K562 (cell line): Measurements from ENCODE around the gene NCOA1. TPM values are rescaled to one million over a fixed set of nuclear protein-coding genes. Genes with fewer than 3 reads are reported as not detected.
A peak's percentile ranks its signal among the peaks of the same experiment; 100 is the strongest.

ENCODE experiments used
- CEBPB ChIP-seq: fragments of 450-650 bp; IDR thresholded peaks from 2 replicates; pipeline ENCODE4 v1.6.1; 2016; ENCODE audit warnings: missing genetic modification characterization, missing compliant biosample characterization
- HSF4 ChIP-seq: fragments of 250-450 bp; sonication (Bioruptor Pico); IDR thresholded peaks from 2 replicates; pipeline ENCODE4 v2.1.2; 2022; ENCODE audit warnings: mild to moderate bottlenecking, moderate library complexity, borderline replicate concordance
- LCOR ChIP-seq: sonication (generic); formaldehyde crosslinking; IDR thresholded peaks from 2 replicates; pipeline ENCODE4 v1.8.0; 2022; ENCODE audit warnings: mild to moderate bottlenecking, missing genetic modification reagents
- PCBP2 ChIP-seq: fragments of 200-400 bp; formaldehyde crosslinking; IDR thresholded peaks from 2 replicates; pipeline ENCODE4 v1.6.1; 2018; ENCODE audit warnings: low read length, low read depth, mild to moderate bottlenecking, moderate library complexity; ENCODE audit not compliant: poor library complexity, severe bottlenecking
- RHOXF2B ChIP-seq: fragments of 250-450 bp; sonication (Bioruptor Pico); conservative IDR thresholded peaks from 2 replicates; pipeline ENCODE4 v1.5.1; 2021
- SMARCE1 ChIP-seq: fragments of 450-650 bp; IDR thresholded peaks from 2 replicates; pipeline ENCODE4 v1.7.1; 2016; ENCODE audit warnings: mild to moderate bottlenecking
- ZBTB17 ChIP-seq: fragments of 450-650 bp; formaldehyde crosslinking; IDR thresholded peaks from 2 replicates; pipeline ENCODE4 v1.4.0; 2020; ENCODE audit warnings: mild to moderate bottlenecking
- ZNF274 ChIP-seq: IDR thresholded peaks from 2 replicates; pipeline ENCODE4 v1.6.1; 2011; ENCODE audit warnings: low read depth, mild to moderate bottlenecking, low read length, moderate library complexity, borderline replicate concordance
- ZNF551 ChIP-seq: fragments of 250-450 bp; sonication (Bioruptor Pico); IDR thresholded peaks from 2 replicates; pipeline ENCODE4 v1.5.0; 2021; ENCODE audit warnings: mild to moderate bottlenecking, moderate library complexity
- polyA plus RNA-seq, 8 experiments: library from polyadenylated mRNA; depleted of rRNA in 4 of 8; stranded (reverse) in 5 of 8; unstranded in 3 of 8; fragments of >200 nt; fragmentation: Nextera tagmentation in 2 of 8; fragmentation: Illumina TruSeq in 1 of 8; extraction: Ambion mirVana in 2 of 8; extraction: Trizol in 1 of 8; gene quantifications; 2 replicates each; pipeline versions ENCODE4 v1.2.1 to v1.2.3, GENCODE V29; 2011 to 2014; ENCODE audit warnings: inconsistent platforms in 1 of 8, missing spikeins in 1 of 8
- total RNA-seq, 7 experiments: library from RNA; depleted of rRNA in 6 of 7; stranded (reverse); fragments of >200 nt in 6 of 7; fragmentation: Illumina TruSeq in 2 of 7; extraction: Trizol in 2 of 7; gene quantifications; 2 replicates each; pipeline versions ENCODE4 v1.2.1 to v1.2.3, GENCODE V29; 2011 to 2021; ENCODE audit warnings: low replicate concordance in 1 of 7
- TF ChIP-seq, protein P1 (sequence below): IDR thresholded peaks from 2 replicates; pipeline ENCODE4 v1.6.1; 2016; ENCODE audit warnings: missing genetic modification characterization, missing compliant biosample characterization
- TF ChIP-seq, protein P2 (sequence below): sonication (generic); formaldehyde crosslinking; IDR thresholded peaks from 2 replicates; pipeline ENCODE4 v1.9.0; 2022; ENCODE audit warnings: mild to moderate bottlenecking, missing genetic modification reagents
- TF ChIP-seq, protein P3 (sequence below): fragments of 450-650 bp; IDR thresholded peaks from one replicate; pipeline ENCODE4 v1.6.1; 2018; ENCODE audit warnings: mild to moderate bottlenecking, moderate library complexity; ENCODE audit not compliant: partially characterized antibody
- TF ChIP-seq, protein P4 (sequence below): fragments of 450-650 bp; IDR thresholded peaks from 2 replicates; pipeline ENCODE4 v1.7.1; 2018; ENCODE audit warnings: mild to moderate bottlenecking, low read depth; ENCODE audit not compliant: partially characterized antibody
- TF ChIP-seq, protein P5 (sequence below): fragments of 450-650 bp; IDR thresholded peaks from 2 replicates; pipeline ENCODE4 v1.6.1; 2016; ENCODE audit warnings: low read depth

The NCOA1 gene
- total and polyA plus RNA-seq, 9 of the 15 experiments (the other 6 are each of a cell fraction or from before 2014, with no cell fraction given) = 4.9 to 25.7 (median 17.0) TPM

DNA sequence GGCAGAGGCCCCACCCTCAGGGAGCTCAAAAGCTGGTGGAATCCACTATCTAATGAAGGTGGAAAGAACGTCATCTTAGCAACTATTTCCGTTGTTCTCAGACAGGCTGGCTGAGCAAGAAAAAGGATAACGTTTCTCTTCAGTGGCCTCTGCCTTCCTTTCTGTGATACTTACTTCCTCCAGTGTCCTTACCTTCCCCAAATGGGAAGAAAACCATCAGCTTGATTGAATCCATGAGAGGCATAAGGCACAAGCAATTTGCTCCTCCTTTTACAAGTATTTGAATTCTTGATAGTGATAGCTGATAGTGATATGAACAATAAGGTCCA, 8.1 kb upstream of the NCOA1 start (continued):
- TF ChIP-seq, protein P1, sequence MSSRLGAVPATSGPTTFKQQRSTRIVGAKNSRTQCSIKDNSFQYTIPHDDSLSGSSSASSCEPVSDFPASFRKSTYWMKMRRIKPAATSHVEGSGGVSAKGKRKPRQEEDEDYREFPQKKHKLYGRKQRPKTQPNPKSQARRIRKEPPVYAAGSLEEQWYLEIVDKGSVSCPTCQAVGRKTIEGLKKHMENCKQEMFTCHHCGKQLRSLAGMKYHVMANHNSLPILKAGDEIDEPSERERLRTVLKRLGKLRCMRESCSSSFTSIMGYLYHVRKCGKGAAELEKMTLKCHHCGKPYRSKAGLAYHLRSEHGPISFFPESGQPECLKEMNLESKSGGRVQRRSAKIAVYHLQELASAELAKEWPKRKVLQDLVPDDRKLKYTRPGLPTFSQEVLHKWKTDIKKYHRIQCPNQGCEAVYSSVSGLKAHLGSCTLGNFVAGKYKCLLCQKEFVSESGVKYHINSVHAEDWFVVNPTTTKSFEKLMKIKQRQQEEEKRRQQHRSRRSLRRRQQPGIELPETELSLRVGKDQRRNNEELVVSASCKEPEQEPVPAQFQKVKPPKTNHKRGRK (tag) = no peak
- no peak for TF ChIP-seq ZNF551 (CRISPR knock-in tag)
- no peak for TF ChIP-seq ZNF274
- TF ChIP-seq, protein P2, sequence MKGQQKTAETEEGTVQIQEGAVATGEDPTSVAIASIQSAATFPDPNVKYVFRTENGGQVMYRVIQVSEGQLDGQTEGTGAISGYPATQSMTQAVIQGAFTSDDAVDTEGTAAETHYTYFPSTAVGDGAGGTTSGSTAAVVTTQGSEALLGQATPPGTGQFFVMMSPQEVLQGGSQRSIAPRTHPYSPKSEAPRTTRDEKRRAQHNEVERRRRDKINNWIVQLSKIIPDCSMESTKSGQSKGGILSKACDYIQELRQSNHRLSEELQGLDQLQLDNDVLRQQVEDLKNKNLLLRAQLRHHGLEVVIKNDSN (CRISPR knock-in tag) = no peak
- TF ChIP-seq, protein P3, sequence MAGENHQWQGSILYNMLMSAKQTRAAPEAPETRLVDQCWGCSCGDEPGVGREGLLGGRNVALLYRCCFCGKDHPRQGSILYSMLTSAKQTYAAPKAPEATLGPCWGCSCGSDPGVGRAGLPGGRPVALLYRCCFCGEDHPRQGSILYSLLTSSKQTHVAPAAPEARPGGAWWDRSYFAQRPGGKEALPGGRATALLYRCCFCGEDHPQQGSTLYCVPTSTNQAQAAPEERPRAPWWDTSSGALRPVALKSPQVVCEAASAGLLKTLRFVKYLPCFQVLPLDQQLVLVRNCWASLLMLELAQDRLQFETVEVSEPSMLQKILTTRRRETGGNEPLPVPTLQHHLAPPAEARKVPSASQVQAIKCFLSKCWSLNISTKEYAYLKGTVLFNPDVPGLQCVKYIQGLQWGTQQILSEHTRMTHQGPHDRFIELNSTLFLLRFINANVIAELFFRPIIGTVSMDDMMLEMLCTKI = no peak
- no peak; the same call in 1 of the 2 replicates for TF ChIP-seq CEBPB (tag)
- TF ChIP-seq, protein P4, sequence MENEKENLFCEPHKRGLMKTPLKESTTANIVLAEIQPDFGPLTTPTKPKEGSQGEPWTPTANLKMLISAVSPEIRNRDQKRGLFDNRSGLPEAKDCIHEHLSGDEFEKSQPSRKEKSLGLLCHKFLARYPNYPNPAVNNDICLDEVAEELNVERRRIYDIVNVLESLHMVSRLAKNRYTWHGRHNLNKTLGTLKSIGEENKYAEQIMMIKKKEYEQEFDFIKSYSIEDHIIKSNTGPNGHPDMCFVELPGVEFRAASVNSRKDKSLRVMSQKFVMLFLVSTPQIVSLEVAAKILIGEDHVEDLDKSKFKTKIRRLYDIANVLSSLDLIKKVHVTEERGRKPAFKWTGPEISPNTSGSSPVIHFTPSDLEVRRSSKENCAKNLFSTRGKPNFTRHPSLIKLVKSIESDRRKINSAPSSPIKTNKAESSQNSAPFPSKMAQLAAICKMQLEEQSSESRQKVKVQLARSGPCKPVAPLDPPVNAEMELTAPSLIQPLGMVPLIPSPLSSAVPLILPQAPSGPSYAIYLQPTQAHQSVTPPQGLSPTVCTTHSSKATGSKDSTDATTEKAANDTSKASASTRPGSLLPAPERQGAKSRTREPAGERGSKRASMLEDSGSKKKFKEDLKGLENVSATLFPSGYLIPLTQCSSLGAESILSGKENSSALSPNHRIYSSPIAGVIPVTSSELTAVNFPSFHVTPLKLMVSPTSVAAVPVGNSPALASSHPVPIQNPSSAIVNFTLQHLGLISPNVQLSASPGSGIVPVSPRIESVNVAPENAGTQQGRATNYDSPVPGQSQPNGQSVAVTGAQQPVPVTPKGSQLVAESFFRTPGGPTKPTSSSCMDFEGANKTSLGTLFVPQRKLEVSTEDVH = no peak
- no peak for TF ChIP-seq RHOXF2B (CRISPR knock-in tag)
- TF ChIP-seq, protein P5, sequence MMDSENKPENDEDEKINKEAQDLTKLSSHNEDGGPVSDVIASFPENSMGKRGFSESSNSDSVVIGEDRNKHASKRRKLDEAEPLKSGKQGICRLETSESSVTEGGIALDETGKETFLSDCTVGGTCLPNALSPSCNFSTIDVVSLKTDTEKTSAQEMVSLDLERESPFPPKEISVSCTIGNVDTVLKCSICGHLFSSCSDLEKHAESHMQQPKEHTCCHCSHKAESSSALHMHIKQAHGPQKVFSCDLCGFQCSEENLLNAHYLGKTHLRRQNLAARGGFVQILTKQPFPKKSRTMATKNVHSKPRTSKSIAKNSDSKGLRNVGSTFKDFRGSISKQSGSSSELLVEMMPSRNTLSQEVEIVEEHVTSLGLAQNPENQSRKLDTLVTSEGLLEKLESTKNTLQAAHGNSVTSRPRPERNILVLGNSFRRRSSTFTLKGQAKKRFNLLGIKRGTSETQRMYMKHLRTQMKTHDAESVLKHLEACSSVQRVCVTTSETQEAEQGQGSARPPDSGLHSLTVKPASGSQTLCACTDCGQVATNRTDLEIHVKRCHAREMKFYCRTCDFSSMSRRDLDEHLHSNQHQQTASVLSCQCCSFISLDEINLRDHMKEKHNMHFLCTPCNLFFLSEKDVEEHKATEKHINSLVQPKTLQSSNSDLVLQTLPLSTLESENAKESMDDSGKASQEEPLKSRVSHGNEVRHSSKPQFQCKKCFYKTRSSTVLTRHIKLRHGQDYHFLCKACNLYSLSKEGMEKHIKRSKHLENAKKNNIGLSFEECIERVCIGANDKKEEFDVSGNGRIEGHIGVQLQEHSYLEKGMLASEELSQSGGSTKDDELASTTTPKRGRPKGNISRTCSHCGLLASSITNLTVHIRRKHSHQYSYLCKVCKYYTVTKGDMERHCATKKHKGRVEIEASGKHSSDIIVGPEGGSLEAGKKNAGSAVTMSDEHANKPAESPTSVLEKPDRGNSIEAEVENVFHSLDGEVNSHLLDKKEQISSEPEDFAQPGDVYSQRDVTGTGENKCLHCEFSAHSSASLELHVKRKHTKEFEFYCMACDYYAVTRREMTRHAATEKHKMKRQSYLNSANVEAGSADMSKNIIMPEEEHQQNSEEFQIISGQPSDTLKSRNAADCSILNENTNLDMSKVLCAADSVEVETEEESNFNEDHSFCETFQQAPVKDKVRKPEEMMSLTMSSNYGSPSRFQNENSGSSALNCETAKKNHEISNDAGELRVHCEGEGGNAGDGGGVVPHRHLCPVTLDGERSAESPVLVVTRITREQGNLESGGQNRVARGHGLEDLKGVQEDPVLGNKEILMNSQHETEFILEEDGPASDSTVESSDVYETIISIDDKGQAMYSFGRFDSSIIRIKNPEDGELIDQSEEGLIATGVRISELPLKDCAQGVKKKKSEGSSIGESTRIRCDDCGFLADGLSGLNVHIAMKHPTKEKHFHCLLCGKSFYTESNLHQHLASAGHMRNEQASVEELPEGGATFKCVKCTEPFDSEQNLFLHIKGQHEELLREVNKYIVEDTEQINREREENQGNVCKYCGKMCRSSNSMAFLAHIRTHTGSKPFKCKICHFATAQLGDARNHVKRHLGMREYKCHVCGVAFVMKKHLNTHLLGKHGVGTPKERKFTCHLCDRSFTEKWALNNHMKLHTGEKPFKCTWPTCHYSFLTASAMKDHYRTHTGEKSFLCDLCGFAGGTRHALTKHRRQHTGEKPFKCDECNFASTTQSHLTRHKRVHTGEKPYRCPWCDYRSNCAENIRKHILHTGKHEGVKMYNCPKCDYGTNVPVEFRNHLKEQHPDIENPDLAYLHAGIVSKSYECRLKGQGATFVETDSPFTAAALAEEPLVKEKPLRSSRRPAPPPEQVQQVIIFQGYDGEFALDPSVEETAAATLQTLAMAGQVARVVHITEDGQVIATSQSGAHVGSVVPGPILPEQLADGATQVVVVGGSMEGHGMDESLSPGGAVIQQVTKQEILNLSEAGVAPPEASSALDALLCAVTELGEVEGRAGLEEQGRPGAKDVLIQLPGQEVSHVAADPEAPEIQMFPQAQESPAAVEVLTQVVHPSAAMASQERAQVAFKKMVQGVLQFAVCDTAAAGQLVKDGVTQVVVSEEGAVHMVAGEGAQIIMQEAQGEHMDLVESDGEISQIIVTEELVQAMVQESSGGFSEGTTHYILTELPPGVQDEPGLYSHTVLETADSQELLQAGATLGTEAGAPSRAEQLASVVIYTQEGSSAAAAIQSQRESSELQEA = no peak
- TF ChIP-seq ZBTB17 (CRISPR knock-in tag) = 0 out of 2 replicates have a peak, but pooled peaks have one; percentile 6
- TF ChIP-seq PCBP2 = no peak
- TF ChIP-seq HSF4 = no peak
- 0 out of 2 replicates have a peak, but pooled peaks have one; percentile 2 for TF ChIP-seq SMARCE1
- TF ChIP-seq LCOR (CRISPR knock-in tag) = no peak
